ENCODE data around the gene ARL14EPL. TPM values are rescaled to one million over a fixed set of nuclear protein-coding genes. Genes with fewer than 3 reads are reported as not detected.

Gene ARL14EPL
- total RNA-seq, 1 donor from 2014 or later: not detected

DNA sequence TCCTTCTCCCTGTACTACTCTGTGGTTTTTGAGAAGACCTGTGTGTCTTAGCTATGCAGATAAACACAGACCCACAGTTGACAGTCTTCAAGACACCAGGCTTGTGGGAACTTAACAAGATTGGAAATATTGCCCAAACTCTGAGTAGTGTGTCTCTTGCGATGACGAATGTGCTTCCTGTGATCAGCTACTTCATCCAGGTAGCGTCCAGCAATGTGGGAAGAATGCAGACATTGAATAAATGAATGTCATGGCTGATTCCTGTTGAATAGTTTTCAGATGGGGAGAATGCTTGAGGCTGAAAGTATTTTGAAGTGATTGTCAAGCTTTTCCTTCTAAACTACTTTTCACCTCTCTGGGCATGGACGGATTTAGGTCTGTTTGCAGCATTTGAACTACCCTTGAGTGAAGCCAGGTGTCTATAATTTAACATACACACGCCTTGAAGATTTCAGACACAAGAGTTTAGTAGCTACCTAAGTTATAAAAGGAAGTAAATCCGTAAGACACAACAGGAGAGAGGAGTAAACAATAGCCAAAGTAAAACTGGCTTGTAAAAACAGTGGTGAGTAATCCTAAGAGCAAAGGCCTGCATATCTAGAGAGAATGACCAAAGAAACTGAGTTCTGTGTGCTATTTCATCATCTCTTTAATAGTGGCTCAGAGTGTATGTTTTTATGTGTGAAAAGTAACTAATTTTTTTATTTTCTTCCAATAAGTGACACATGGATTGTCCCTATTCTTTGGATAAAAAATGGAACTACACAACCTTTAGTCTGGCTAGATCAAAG is 30.0 kb upstream of the ARL14EPL start:
- H3K27ac ChIP-seq: no peak overlapping the region
- H3K79me2 ChIP-seq (ENCODE audit: low read depth): no peaks in the 10 kb centered on the region
- no peak overlapping the region for H3K9ac ChIP-seq
- TF ChIP-seq EZH2phosphoT487 (IDR thresholded peaks at IDR 0.05) (no peak), EZH2 (IDR thresholded peaks at IDR 0.05) (no peak)
- TF ChIP-seq, protein P1, sequence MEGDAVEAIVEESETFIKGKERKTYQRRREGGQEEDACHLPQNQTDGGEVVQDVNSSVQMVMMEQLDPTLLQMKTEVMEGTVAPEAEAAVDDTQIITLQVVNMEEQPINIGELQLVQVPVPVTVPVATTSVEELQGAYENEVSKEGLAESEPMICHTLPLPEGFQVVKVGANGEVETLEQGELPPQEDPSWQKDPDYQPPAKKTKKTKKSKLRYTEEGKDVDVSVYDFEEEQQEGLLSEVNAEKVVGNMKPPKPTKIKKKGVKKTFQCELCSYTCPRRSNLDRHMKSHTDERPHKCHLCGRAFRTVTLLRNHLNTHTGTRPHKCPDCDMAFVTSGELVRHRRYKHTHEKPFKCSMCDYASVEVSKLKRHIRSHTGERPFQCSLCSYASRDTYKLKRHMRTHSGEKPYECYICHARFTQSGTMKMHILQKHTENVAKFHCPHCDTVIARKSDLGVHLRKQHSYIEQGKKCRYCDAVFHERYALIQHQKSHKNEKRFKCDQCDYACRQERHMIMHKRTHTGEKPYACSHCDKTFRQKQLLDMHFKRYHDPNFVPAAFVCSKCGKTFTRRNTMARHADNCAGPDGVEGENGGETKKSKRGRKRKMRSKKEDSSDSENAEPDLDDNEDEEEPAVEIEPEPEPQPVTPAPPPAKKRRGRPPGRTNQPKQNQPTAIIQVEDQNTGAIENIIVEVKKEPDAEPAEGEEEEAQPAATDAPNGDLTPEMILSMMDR (IDR thresholded peaks at IDR 0.05): no peak
- Mint-ChIP-seq H3K27ac (no peak overlapping the region), H3K4me3 (no peak overlapping the region), H3K27me3 (ENCODE audit: insufficient read depth, low read depth) (no peaks in the 10 kb centered on the region), H3K4me1 (no peaks in the 10 kb centered on the region), H3K9me3 (no peaks in the 10 kb centered on the region), H3K36me3 (no peaks in the 10 kb centered on the region)
- H3K27me3 ChIP-seq: no peaks in the 10 kb centered on the region
- no peaks in the 10 kb centered on the region for H3K9me3 ChIP-seq (ENCODE audit: low read depth)
- DNase-seq (ENCODE audit: low spot score): no peak
- no peak overlapping the region for H3K4me2 ChIP-seq
- no peaks in the 10 kb centered on the region for H3K4me1 ChIP-seq
- no peaks in the 10 kb centered on the region for H3K36me3 ChIP-seq
- H2AFZ ChIP-seq (replicated peaks): peak overlapping the region; percentile 55
- H3F3A ChIP-seq (ENCODE audit: low read depth): no peaks in the 10 kb centered on the region
- no peak overlapping the region for H3K4me3 ChIP-seq
- no peaks in the 10 kb centered on the region for H4K20me1 ChIP-seq (ENCODE audit: low read depth)

DNA sequence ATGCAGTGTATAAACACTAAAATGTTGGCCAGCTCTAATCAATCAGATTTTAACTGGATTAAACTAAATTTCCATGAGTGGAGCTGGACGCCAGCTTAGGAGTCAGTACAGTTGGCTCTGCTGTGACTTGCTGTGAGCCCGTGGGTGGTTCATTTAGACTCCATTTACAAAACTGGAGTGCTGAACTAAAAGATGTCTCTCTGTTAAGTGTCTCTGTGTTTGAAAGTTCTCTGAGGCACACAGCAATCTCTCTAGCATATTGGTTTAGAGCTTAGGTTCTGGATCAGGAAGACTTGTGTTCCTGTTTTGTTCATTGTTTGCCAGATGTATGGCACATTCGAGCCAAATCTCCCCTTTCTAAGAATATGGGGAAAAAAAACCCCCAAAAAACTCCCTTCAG is 28.0 kb upstream of the ARL14EPL start:
- H3K9me3 ChIP-seq (ENCODE audit: low read depth): no peaks in the 10 kb centered on the region
- no peaks in the 10 kb centered on the region for H3F3A ChIP-seq (ENCODE audit: low read depth)
- no peaks in the 10 kb centered on the region for H3K27me3 ChIP-seq
- Mint-ChIP-seq H3K27me3 (ENCODE audit: insufficient read depth, low read depth) (no peaks in the 10 kb centered on the region), H3K27ac (no peak overlapping the region), H3K9me3 (no peaks in the 10 kb centered on the region), H3K4me3 (no peak overlapping the region), H3K4me1 (no peaks in the 10 kb centered on the region), H3K36me3 (no peaks in the 10 kb centered on the region)
- no peak for DNase-seq (ENCODE audit: low spot score)
- no peaks in the 10 kb centered on the region for H3K36me3 ChIP-seq
- no peaks in the 10 kb centered on the region for H3K4me1 ChIP-seq
- H3K9ac ChIP-seq: no peak overlapping the region
- no peak overlapping the region for H3K4me2 ChIP-seq
- TF ChIP-seq EZH2phosphoT487 (IDR thresholded peaks at IDR 0.05): no peak
- TF ChIP-seq EZH2 (IDR thresholded peaks at IDR 0.05): no peak
- TF ChIP-seq, protein P1 (IDR thresholded peaks at IDR 0.05): no peak
- H2AFZ ChIP-seq (replicated peaks): no peak overlapping the region
- no peaks in the 10 kb centered on the region for H4K20me1 ChIP-seq (ENCODE audit: low read depth)
- H3K79me2 ChIP-seq (ENCODE audit: low read depth): no peaks in the 10 kb centered on the region
- H3K4me3 ChIP-seq: no peak overlapping the region
- H3K27ac ChIP-seq: no peak overlapping the region

- Mint-ChIP-seq H3K27ac (no peak overlapping the region), H3K27me3 (ENCODE audit: insufficient read depth, low read depth) (no peaks in the 10 kb centered on the region), H3K4me3 (no peak overlapping the region), H3K4me1 (no peaks in the 10 kb centered on the region), H3K36me3 (no peaks in the 10 kb centered on the region), H3K9me3 (no peaks in the 10 kb centered on the region)
- H3K36me3 ChIP-seq: no peaks in the 10 kb centered on the region
- H3F3A ChIP-seq (ENCODE audit: low read depth): no peaks in the 10 kb centered on the region
- H3K27me3 ChIP-seq: no peaks in the 10 kb centered on the region
- no peak overlapping the region for H3K4me2 ChIP-seq
- TF ChIP-seq, protein P1 (IDR thresholded peaks at IDR 0.05): no peak
- TF ChIP-seq EZH2phosphoT487 (IDR thresholded peaks at IDR 0.05): no peak
- no peak for TF ChIP-seq EZH2 (IDR thresholded peaks at IDR 0.05)
- no peaks in the 10 kb centered on the region for H3K4me1 ChIP-seq
- no peaks in the 10 kb centered on the region for H4K20me1 ChIP-seq (ENCODE audit: low read depth)
- no peak overlapping the region for H3K4me3 ChIP-seq
- H2AFZ ChIP-seq (replicated peaks): no peak overlapping the region
- H3K9ac ChIP-seq: no peak overlapping the region
- H3K9me3 ChIP-seq (ENCODE audit: low read depth): no peaks in the 10 kb centered on the region
- no peaks in the 10 kb centered on the region for H3K79me2 ChIP-seq (ENCODE audit: low read depth)
- DNase-seq (ENCODE audit: low spot score): no peak
- H3K27ac ChIP-seq: no peak overlapping the region
Observed at GRCh38 chr5:116009806-116010205, 22.5 kb upstream of the ARL14EPL start.

Data from neural progenitor cell (in vitro differentiated cells).